Epithelial cell of proximal tubule (primary cell): ENCODE data around the gene IGF2R. TPM values are rescaled to one million over a fixed set of nuclear protein-coding genes. Genes with fewer than 3 reads are reported as not detected.

ENCODE experiments used
- DNase-seq: peaks from one replicate; pipeline ENCODE4 v3.0.0-alpha.2; 2011; ENCODE audit warnings: low read depth
- H3K4me3 ChIP-seq: 2 replicates; pipeline ENCODE4 v1.5.1; 2011; ENCODE audit warnings: low read depth, mild to moderate bottlenecking, low read length
- CTCF ChIP-seq: conservative IDR thresholded peaks from 2 replicates; pipeline ENCODE4 v1.5.1; 2012; ENCODE audit warnings: low read depth, mild to moderate bottlenecking, low read length
- total RNA-seq: library from RNA; depleted of rRNA; stranded (reverse); fragments of >200 nt; gene quantifications from 2 replicates; pipeline ENCODE4 v1.2.3, GENCODE V29; 2015

Gene IGF2R
- total RNA-seq, 1 donor from 2014 or later: 50.8 TPM

DNA sequence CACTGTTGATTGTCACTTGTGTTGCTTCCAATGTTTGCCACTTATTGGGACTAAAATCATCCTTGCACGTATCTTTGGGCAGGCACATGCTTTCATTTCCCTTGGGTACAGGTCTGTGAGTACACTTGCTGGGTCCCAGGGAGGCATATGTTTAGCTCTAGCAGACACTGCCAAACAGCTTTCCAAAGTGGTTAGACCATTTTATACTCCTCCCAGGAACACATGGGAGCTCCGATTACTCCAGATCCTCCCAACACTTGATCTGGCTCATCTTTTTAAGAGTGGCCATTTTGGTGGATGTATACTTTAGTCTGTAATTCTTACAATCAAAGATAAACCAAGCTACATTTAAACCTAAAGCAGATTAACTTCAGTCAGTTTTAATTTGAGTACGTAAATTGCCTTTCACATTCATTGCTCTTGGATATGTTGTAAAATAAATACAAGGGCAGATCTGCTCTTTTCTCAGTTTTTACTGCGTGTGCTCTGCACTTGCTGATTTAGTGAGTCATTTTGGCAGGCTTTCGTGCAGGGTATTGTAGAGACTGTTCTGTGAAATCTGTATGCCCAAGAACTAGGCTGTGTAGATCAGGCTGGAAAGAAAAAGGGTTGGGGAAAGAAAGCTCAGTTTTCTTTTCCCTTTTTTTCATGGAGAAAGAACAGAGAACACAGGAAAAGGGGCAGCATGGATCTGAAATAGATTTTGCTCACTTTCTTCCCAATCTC is 172.3 kb downstream of the IGF2R start:
- DNase-seq: no peak
- H3K4me3 ChIP-seq: no peak overlapping the region
- TF ChIP-seq CTCF: no peak

DNA sequence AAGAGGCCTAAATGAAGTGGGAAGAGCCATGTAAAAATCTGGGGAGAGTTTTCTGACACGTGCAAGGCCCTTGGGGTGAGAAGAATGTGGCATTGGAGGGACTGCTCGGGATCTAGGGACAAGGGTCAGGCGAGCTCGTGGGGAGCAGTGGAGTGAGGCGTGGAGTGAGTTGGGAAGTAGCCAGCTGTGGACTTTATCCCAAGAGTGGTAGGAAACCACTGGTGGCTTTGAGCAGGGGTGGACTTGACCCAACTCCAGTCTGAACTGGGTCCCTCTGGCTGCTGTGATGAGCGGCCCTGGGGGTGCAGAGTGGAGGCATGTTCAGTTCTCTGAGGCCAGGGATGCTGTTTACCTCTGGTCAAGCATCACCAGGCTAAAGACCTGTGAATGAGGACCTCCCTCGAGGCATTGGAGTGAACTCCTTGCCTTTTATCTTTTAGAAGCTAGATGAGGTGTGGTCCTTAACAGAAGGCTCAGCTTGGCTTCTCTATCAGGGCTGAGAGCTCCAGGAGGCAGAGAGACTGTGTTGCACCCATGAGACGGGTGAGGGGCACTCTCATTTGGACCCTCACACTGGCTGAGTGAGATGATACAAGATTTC is 173.3 kb downstream of the IGF2R start:
- H3K4me3 ChIP-seq: no peak overlapping the region
- TF ChIP-seq CTCF: no peak
- DNase-seq: no peak

DNA sequence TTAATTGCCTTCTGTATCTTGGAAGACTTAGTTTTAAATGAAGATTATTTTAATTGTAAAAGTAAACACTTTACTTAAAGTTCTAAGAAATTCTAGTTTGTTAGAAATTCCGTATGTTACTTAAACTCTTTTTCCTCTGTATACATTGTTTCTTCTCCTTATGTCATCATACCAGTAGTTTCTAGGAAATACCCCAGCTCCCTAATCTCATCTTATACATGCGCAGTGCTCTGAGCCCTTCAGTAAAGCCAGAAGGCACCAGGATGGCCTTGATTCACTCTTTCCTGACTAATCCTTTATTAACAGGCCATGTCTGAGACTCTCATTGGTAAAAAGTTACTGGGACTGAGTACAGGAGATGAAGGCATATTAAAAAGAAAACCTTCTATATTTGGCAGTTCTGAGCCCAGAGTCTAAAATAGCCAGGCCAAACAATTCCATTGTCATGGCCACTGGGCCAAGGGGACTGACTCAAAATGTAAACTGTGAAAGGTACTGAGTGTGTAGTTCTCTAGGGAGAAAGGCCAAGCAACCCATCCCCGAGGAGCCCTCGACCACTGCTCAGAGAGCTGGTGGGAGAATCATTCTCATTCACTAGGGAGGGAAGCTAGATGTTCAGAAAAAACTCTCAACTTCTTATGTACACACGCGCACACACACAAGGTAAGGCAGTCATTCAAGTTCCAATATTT is 177.7 kb downstream of the IGF2R start:
- TF ChIP-seq CTCF: no peak
- no peak overlapping the region for H3K4me3 ChIP-seq
- DNase-seq: no peak

- DNase-seq: no peak
- H3K4me3 ChIP-seq: no peak overlapping the region
- TF ChIP-seq CTCF: no peak
Measured at GRCh38 chr6:160147146-160147536, 178.3 kb downstream of the IGF2R start.

DNA sequence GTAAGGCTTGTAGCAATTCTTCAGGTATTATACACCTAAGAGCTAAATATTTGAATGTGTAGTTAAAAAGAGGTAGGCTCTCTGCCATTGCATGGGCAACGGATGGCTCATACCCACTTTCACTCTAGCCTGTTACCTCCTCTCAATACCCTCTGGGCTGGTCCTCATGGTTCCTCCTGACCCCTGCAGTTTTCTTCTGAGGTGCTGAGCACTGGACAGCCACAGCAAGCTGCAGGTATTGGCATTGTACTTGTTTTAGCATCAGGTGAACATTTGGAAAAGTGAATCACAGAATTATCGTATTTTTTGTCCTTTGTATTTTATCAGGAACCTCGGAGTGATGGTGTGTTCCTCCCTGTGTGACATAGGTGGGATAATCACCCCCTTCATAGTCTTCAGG is 185.6 kb downstream of the IGF2R start:
- TF ChIP-seq CTCF: no peak
- DNase-seq: no peak
- no peak overlapping the region for H3K4me3 ChIP-seq

- no peak overlapping the region for H3K4me3 ChIP-seq
- no peak for TF ChIP-seq CTCF
- no peak for DNase-seq
Measured at GRCh38 chr6:160156842-160157241, 188.0 kb downstream of the IGF2R start.

- TF ChIP-seq CTCF: no peak
- no peak for DNase-seq
- H3K4me3 ChIP-seq: no peak overlapping the region
Measured at GRCh38 chr6:160160450-160160849, 191.6 kb downstream of the IGF2R start.
